HEK293 (cell line): Measurements from ENCODE around the gene ZNF524.

Source experiments
- CTCF ChIP-seq: fragments of 450-650 bp; formaldehyde crosslinking; IDR thresholded peaks from 2 replicates; pipeline ENCODE4 v1.5.1; 2016; ENCODE audit warnings: missing biosample characterization, missing genetic modification characterization
- REST ChIP-seq: fragments of 450-650 bp; formaldehyde crosslinking; IDR thresholded peaks from 2 replicates; pipeline ENCODE4 v1.5.1; 2016; ENCODE audit warnings: missing biosample characterization, missing genetic modification characterization
- ZNF10 ChIP-seq: fragments of 450-650 bp; formaldehyde crosslinking; IDR thresholded peaks from 2 replicates; pipeline ENCODE4 v1.5.1; 2017; ENCODE audit warnings: missing biosample characterization, missing genetic modification characterization
- ZNF18 ChIP-seq: fragments of 450-650 bp; formaldehyde crosslinking; IDR thresholded peaks from 2 replicates; pipeline ENCODE4 v1.5.1; 2016; ENCODE audit warnings: missing biosample characterization, missing genetic modification characterization
- ZNF37A ChIP-seq: fragments of 450-650 bp; IDR thresholded peaks from 2 replicates; pipeline ENCODE4 v1.5.1; 2018; ENCODE audit warnings: missing biosample characterization, missing genetic modification characterization
- ZNF548 ChIP-seq: fragments of 450-650 bp; formaldehyde crosslinking; IDR thresholded peaks from 2 replicates; pipeline ENCODE4 v1.5.1; 2016; ENCODE audit warnings: missing biosample characterization, missing genetic modification characterization
- ZNF707 ChIP-seq: fragments of 450-650 bp; formaldehyde crosslinking; IDR thresholded peaks from 2 replicates; pipeline ENCODE4 v1.5.1; 2016; ENCODE audit warnings: missing biosample characterization, missing genetic modification characterization

- TF ChIP-seq ZNF707 (tag by site-specific recombination) (no peak), ZNF10 (tag by site-specific recombination) (no peak), CTCF (tag by site-specific recombination) (no peak), ZNF548 (no peak), REST (tag by site-specific recombination) (no peak), ZNF37A (tag by site-specific recombination) (no peak), ZNF18 (no peak)
Measured at GRCh38 chr19:55606471-55606787, 6.3 kb downstream of the ZNF524 start.
